ENCODE results near the gene ZNF844.
"Not testable (repeated sequence)": the region's sequence is repeated elsewhere in the genome, so short reads cannot be mapped to it uniquely, and the experiment has no call there.

Gene ZNF844

DNA sequence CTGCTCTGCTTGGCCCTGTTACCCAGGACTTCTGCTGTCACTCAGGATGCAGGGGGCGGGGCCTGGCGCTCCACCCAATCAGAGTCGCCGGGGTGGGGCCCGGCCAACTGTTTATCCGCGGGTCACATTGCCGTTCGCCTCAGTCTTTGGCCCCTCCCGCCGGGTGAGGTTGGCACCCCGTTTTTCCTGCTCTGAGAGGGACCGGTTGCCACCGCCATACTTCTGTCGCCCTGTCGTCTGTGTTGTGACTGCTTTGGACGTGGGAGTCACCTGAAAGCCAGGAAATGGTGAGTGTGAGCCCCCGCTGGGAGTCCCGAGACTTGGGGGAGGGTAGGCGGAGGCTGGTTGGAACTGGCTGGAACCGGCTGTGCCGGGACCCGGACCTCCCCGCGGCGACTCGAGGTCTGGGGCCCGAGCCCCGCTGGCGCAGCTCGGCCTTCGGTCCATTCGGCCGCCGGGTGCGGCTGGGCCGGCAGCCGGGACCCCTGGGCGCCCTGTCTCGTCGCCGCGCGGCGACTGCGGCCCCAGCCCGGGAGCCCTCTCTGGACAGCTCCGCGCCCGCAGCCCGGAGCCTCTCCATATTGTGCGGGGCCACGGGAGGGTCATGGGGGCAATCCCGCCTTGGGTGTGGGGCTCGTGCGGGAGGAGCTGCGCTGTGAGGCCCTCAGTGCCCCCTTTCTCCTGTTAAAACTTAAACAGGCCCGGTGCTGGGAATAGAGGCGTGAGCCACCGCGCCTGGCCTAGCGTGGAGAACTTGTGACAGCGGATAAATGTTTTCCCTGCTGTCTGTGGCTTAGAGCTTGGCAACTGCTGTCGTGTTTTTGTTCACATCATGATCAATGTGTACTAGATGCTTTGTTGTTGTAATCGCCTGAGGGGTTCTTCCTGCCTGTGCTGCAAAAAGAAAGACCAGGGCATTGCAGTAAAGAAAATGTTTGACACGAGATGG is at the start of gene ZNF844:
Gene ZNF844 (plus strand): TSS at position 142 of the 949 bp plus-strand sequence. CDS start 143 bp downstream, at position 285.
- peak; percentile 36 for DNase-seq

DNA sequence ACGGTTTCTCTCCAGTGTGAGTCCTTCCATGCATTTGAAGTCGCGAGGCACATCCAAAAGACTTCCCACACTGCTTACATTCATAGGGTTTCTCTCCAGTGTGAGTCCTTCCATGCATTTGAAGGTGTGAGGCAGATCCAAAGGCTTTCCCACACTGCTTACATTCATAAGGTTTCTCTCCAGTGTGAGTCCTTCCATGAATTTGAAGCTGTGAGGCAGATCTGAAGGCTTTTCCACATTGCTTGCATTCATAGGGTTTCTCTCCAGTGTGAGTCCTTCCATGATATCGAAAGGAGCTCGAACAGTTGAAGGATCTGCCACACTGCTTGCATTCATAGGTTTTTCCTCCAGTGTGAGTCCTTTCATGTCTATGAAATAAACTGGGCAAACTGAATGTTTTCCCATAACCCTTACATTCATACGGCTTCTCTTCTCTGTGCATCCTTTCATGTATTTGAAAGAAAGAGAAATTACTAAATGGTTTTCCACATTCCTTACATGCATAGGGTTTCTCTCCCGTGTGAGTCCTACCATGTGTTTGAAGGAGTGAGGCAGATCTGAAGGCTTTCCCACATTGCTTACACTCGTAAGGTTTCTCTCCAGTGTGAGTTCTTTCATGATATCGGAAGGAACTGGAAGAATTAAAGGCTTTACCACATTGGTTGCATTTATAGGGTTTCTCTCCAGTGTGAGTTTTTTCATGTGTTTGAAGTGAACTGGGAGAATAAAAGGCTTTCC is 49.3 kb upstream of the ZNF844 start:
- no peak for DNase-seq

DNA sequence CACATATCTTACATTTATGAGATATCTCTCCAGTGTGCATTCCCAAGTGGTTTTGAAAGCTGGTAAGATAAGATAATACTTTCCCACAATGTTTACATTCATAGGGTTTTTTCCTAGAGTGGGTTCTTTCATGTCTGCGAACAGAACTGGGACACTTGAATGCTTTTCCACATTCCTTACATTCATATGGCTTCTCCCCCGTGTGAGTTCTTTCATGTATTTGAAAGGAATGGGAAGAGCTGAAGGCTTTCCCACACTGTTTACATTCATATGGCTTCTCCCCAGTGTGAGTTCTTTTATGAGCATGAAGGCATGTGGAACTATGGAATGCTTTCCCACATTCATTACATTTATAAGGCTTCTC is 48.8 kb upstream of the ZNF844 start:
- no peak for DNase-seq

DNA sequence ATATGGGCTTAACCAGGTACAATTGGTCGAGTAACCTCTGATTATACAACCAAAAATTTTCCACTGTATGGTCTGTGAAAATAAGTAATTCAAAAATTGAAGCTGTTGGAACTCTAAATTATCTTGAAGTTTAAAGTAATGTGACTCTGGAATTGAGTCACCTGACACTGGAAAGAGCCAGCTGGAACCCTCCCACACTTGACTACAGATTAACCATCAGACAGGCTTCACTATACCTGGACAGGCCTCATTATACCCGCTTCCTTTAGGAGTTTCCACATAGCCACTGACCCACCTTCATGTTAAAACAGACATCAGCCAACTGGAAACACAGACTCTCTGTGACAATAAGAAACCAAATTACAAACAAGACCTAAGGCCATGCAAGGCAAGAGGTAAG is 30.3 kb upstream of the ZNF844 start:
- DNase-seq, result no peak

DNA sequence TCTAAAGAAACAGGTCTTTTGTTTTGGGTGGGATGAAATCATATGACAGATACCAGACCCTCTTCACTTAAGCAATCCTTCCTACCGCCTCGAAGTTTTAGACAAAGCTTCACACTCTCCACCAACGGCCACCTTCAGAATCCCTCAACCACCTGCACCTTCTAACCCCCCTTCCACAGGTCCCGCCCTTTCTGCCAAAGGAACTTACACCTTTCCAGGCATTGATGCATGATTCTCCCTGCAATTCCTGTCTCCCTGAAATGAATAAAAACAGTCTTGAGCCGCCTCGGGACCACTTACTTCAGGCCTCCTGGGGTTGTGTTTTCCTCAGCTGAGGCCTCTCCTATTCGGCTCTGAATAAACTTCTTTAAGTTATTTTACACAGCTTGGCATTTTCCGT is 29.9 kb upstream of the ZNF844 start:
- no peak for DNase-seq

DNA sequence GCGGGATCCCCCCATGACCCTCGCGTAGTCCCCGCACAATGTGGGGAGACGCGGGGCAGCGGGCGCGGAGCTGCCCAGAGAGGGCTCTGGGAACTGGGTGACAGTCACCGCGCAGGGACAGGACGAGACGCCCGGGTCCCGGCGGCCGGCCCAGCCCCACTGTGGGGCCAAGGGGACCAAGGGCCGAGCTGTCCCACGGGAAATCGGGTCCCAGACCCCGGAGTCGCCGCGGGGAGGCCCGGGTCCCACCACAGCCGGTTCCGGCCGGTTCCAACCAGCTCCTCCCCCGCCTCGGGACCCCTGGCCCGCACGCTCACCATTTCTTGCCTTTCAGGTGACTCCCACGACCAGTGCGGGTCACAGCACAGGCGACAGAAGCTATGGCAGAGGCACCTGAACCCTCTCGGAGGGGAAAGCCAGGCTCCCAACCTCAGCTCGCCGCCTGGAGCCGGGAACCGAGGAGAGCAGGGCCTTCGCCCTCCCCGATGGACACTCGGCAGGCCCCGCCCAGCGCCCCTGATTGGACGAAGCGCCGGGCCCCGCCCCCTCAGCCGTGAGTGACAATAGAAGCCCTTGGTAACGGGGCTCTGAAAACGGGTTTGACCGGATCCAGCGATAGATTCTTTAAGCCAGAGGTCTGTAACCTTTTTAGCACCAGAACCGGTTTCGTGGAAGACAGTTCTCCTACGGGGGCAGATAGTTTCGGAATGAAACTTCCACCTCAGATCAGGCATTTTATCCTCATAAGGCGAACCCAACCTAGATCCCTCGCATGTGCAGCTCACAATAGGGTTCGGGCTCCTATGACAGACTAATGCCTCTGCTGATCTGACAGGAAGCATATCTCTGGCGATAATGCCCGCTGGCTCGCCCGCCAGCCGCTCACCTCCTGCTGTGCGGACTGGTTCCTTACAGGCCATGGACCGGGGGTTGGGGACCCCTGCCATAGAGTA is 29.0 kb upstream of the ZNF844 start, which contains the start of gene ZNF433:
Gene ZNF433 (minus strand): TSS at position 460 of the 953 bp plus-strand sequence. CDS start 140 bp downstream, at position 320.
- DNase-seq, result peak; percentile 87

DNA sequence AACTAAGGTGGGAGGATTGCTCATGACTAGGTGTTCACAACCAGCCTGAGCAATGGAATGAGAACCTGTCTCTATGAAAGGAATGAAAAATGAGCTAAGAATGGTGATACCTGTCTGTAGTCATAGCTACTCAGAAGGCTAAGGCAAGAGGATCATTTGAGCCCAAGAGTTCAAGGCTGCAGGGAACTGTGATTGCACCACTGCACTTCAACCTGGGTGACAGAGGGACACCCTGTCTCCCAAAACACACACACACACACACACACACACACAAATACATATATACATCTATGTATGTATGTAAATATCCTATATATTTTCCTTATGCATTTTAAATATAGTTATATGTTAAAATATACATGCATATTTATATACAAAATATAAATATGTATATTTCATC is 21.6 kb upstream of the ZNF844 start:
- no peak for DNase-seq

DNA sequence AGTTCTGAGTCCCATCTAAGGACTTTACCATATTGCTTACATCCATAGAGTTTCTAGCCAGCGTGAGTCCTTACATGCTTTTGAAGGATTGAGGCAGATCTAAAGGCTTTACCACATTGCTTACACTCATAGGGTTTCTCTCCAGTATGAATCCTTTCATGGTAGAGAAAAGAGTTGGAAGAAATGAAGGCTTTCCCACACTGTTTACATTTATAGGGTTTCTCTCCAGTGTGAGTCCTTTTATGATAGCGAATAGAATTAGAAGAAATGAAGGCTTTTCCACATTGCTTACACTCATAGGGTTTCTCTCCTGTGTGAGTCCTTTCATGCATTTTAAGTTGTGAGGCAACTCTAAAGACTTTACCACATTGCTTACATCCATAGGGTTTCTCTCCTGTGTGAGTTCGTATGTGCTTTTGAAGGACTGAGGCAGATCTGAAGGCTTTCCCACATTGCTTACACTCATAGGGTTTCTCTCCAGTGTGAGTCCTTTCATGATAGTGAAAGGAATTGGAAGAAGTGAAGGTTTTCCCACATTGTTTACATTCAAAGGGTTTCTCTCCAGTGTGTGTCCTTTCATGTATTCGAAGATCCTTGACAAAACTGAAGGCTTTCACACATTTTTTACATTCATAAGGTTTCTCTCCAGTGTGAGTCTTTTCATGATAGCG is 20.6 kb upstream of the ZNF844 start:
- DNase-seq, result no peak

DNA sequence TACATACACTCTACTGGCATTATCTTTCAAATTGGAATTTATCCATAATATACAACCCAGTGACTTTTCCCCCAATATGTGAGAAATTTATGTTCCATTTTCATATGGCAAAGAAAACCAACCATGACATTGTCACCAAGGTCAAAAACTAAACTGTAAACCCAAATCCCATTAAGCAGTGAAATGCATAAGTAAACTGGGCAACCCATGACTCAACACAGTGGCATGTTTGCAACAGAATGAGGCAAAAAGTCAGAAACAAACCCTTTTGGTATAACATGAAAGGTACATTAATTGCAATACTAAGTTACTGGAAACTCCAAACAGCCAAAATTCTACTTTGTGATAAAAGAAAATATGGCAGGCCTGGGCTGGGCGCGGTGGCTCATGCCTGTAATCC is 16.7 kb upstream of the ZNF844 start:
- DNase-seq, result no peak

DNA sequence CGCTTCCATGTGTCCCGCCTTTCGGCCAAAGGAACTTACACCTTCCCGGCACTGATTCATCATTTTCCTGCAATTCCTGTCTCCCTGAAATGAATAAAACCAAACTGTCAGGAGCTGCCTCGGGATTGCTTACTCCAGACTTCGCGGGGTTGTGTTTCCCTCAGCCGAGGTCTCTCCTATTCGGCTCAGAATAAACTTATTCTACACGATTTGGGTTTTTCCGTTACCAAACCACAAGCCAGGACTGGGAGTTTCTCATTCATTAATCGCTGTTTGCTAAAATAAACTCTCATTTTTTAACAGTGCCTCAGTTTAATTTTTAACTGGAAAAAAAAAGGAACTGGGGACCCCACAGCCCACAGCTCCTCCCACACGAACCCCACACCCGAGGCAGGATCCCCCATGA is 12.4 kb upstream of the ZNF844 start:
- no peak for DNase-seq

DNA sequence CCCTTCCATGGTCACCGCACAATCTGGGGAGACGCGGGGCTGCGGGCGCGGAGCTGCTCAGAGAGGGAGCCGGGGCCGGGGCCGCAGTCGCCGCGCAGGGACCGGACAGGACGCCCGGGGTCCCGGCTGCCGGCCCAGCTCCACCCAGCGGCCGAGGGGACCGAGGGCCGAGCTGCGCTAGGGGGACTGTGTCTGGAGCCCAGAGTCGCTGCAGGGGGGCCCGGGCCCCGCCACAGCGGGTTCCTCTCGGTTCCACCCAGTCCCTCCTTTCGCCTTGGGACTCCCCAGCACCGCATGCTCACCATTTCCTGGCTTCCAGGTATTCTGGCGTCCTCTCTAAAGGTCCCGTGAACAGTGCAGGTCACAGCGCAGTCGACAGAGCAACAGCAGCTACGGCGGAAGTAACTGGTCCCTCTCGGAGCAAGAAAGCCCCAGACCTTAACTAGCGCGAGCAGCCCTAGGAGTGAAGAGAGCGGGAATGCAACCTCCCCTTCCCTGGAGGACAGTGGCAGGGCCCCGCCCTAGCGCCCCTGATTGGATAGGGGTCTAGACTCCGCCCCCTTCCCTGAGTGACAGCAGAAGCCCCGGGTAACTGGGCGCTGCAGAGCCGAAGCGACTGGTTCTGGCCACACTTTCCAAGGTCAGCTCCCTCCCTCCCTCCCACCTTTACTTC is 11.9 kb upstream of the ZNF844 start, which contains the start of gene ZNF878:
Gene ZNF878 (minus strand): TSS at position 465 of the 673 bp plus-strand sequence. CDS start 160 bp downstream, at position 305.
- peak; percentile 45 for DNase-seq

DNA sequence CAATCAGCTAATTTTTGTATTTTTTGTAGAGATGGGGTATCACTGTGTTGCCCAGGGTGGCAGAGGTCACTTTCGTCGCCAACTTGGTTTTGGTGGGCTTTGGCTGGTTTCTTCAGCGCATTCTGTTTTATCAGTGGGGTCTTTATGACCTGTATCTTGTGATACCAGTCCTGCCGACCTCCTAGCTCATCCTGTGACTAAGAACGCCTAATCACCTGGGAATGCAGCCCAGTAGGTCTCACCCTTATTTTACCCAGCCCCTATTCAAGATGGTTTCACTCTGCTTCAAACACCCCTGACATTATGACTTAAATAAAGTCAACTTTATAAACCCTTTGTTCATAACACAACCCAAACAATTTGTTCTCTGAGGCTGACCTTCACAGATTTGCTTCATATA is 8.7 kb upstream of the ZNF844 start:
- no peak for DNase-seq

DNA sequence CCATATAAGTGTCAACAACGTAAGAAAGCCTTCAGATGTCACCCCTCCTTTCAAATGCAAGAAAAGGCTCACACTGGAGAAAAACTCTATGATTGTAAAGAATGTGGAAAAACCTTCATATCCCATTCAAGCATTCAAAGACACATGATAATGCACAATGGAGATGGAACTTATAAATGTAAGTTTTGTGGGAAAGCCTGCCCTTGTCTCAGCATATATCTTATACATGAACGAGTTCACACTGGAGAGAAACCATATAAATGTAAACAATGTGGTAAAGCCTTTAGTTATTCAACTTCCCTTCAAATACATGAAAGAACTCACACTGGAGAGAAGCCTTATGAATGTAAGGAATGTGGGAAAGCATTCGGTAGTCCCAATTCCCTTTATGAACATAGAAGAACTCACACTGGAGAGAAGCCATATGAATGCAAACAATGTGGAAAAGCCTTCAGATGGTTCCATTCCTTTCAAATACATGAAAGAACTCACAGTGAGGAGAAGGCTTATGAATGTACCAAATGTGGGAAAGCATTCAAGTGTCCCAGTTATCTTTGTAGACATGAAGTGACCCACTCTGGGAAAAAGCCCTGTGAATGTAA is 11.1 kb downstream of the ZNF844 start:
- no peak for DNase-seq

DNA sequence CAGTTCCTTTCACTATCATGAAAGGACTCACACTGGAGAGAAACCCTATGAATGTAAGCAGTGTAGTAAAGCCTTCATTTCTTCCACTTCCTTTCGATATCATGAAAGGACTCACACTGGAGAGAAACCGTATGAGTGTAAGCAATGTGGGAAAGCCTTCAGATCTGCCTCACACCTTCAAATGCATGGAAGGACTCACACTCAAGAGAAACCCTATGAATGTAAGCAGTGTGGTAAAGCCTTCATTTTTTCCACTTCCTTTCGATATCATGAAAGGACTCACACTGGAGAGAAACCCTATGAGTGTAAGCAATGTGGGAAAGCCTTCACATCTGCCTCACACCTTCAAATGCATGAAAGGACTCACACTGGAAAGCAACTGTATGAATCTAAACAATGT is 11.8 kb downstream of the ZNF844 start:
- DNase-seq, result not testable (repeated sequence)

DNA sequence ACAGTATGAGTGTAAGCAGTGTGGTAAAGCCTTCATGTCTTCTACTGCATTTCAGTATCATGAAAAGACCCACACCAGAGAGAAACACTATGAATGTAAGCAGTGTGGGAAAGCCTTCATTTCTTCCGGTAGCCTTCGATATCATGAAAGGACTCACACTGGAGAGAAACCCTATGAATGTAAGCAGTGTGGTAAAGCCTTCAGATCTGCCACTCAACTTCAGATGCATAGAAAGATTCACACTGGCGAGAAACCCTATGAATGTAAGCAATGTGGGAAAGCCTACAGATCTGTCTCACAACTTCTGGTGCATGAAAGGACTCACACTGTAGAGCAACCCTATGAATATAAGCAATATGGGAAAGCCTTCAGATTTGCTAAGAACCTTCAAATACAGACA is 12.8 kb downstream of the ZNF844 start:
- DNase-seq, result no peak

DNA sequence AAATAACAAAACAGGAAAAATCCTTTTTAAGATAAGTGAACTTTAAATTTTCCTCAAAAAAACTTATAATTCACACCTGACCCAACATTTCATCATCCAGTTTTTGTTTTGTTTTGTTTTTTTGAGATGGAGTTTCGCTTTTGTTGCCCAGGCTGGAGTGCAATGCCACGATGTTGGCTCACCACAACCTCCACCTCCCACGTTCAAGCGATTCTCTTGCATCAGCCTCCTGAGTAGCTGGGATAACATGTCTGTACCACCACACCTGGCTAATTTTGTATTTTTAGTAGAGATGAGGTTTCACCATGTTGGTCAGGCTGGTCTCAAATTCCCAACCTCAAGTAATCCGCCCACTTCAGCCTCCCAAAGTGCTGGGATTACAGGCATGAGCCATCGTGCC is 18.8 kb downstream of the ZNF844 start:
- not testable (repeated sequence) for DNase-seq

DNA sequence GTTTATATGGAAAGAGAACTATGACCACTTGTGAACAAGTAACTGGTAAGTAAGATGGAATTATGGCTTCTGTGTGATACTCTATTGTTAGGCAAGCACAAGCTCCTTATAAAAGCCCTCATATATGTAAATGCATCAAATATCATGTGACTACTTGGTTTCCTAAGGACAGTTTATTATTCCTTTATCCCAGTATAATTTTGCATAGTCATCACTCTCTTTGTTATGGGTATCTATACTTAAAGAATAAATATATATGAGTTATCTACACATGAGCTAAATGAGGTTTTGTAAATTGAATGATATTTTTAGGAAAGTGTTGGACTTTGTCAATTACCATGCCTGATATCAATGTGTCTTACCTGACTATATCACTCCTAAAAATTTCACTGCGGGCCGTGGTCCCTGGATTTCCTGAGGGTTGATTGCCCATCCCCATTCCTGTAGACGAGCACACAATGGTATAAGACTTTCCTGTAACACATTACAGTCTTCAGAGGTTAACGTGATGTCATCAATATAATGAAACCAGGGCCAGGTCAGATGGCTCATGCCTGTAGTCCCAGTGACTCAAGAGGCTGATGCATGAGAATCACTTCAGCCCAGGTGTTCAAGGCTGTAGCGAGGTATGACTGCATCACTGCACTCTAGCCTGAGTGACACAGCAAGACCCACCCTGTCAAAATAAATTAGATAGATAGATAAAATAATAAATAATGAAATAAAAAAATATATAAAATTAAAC is 20.7 kb downstream of the ZNF844 start:
- no peak for DNase-seq

DNA sequence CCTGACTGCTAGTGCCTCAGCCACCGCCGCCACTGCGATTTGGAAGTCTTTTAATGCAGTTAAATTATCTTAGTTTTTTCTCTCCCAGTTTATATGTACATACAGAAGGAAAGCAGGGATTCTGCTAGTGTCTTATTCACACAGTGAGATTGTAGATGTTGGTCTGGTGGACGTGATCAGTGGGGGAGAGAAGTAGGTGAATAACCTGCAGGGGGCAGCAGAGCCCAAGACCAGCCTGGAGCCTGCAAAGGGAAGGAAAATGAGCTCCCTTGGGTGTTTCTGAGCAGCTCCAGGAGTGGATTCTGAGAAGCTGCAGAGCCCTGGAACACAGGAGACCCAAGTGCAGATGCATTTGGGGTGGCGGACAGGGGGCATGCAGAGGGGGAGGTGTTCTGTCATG is 26.3 kb downstream of the ZNF844 start:
- no peak for DNase-seq

DNA sequence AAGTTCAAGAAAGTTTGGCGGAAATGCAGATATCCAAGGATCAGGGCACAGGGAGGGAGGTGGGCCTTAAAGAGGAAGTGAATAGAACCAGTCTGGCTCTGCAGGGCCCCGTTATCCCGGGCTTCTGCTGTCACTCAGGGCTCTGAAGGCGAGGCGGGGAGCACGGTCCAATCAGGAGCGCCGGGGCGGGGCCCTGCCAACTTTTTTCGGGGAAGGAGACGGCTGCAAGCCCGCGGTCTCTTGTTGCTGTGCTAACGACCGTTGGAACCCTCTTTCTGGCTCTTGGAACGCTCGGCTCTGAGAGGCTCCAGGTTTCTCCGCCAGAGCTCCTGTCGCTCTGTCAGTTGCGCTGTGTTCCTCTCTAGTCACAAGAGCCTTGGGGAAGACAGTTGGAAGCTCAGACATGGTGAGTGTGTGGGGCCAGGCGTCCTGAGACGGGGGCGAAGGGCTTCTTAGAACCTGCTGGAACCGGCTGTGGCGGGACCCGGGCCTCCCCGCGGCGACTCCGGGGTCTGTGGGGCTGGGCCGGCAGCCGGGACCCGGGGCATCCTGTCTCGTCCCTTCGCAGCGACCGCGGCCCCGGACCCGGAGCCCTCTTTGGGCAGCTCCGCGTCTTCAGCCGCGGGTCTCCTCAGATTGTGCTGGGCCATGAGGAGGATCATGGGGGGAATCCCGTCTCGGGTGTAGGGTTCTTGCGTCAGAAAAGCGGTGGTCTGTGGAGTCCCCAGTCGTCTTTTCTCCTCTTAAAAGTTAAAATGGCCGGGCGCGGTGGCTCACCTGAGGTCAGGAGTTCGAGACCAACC is 27.7 kb downstream of the ZNF844 start:
- DNase-seq, result no peak
